LNCAP (cell line): Measurements from ENCODE around the gene EXOSC3.

Source experiments
- TF ChIP-seq, protein P1 (sequence below): fragments of 450-650 bp; IDR thresholded peaks from 2 replicates; pipeline ENCODE4 v1.5.1; 2017; ENCODE audit warnings: mild to moderate bottlenecking

EXOSC3 gene

DNA sequence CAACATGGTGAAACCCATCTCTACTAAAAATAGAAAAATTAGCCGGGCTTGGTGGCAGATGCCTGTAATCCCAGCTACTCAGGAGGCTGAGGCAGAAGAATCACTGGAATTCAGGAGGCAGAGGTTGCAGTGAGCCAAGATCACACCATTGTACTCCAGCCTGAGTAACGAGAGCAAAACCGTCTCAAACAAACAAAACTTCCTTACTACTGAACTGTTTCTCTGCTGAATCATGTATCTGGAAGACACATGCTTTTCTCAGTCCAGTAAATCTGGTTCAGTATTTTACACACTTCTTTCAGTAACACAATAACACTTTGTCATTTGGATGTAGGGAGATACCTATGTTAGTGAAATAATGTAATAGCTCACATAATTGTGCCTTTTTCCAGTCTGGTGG, 23.4 kb downstream of the EXOSC3 start:
- TF ChIP-seq, protein P1, sequence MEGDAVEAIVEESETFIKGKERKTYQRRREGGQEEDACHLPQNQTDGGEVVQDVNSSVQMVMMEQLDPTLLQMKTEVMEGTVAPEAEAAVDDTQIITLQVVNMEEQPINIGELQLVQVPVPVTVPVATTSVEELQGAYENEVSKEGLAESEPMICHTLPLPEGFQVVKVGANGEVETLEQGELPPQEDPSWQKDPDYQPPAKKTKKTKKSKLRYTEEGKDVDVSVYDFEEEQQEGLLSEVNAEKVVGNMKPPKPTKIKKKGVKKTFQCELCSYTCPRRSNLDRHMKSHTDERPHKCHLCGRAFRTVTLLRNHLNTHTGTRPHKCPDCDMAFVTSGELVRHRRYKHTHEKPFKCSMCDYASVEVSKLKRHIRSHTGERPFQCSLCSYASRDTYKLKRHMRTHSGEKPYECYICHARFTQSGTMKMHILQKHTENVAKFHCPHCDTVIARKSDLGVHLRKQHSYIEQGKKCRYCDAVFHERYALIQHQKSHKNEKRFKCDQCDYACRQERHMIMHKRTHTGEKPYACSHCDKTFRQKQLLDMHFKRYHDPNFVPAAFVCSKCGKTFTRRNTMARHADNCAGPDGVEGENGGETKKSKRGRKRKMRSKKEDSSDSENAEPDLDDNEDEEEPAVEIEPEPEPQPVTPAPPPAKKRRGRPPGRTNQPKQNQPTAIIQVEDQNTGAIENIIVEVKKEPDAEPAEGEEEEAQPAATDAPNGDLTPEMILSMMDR = no peak

DNA sequence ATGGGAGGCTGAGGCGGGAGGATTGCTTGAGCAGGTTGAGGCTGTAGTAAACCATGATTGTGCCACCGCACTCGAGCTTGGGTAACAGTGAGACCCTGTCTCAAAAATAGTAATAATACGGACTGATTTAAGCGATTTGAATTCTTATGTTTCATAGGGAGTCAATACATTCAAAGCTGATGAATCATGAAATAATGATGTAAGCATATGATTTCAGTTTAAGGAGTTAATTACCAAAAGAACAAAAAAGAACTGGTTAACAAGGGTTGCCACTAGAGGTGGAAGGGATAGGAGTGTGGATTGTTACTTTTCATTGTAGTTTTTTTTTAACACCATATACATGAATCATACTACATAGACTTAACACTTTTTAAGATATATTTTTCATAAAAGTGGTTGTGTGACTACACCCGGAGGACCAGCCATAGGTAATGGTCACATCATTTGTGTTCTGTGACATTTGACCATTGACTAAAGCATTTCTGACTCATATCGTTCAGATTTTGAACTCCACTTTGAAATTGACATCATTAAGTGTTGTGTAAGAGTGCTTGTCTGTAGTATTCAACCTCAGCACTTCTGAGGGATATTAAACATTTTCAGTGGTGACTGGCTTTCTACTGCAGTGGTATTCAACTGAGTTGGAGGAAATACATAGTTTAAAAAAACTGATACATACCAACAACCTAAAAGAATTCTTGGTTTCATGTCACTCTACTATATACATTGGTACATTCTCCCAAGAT, 24.3 kb downstream of the EXOSC3 start:
- TF ChIP-seq, protein P1 = no peak

DNA sequence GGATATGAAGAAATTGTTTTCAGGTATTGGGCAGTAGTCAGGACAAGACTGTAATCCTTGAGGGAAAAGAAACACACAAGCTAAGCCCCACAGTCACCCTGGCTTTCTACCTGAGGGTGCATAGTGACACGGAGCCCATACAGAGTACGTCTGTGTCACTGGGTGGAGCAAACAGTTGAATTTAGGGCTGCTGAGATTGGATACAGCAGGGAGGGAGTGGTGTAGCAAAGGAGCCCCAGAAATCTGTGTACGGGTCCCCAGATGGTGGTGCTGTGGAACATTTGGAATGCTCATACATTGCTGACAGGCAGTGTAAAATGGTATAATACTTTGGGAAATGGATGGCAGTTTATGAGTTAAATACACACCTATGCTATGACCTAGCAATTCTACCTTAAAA, 26.1 kb downstream of the EXOSC3 start:
- TF ChIP-seq, protein P1 = no peak

DNA sequence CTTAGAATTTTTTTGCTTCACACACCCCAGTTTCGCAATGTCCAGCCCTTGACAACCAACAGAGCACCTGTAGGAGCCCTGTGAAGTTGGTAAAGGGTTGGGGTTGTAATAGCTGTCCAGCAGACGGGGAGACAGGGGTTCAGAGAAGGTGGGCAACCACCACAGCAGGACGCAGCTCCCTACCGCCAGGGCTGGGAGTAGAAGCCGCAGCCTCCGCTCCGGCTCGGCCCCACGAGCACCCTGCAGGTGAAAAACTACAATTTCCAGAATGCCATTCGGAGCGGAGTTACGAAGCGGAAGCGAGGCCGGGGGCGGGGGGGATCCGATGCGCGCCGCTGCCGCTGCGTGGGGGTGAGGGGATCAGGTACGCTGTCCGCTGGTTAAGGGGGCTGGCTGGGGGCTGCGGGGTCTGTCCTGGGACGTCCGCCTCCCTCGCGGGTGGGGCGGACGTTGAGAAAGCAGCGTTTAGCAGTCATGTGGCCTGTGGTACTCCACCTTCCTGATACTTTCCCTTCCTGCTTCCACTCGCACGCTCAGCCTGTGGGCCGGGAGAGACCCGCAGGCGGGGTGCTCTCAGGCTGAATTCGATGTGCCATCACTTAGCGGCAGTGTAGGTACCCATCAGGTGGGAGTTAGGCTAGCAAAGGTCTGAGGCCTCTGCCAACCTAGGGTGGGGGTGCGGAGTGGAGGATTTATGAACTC, 31.2 kb downstream of the EXOSC3 start, which contains the start of gene TRMT10B:
TRMT10B (plus strand) TSS at position 317 of the 702 bp plus-strand sequence. CDS start 8,127 bp downstream, outside the sequence.
- TF ChIP-seq, protein P1 = no peak

DNA sequence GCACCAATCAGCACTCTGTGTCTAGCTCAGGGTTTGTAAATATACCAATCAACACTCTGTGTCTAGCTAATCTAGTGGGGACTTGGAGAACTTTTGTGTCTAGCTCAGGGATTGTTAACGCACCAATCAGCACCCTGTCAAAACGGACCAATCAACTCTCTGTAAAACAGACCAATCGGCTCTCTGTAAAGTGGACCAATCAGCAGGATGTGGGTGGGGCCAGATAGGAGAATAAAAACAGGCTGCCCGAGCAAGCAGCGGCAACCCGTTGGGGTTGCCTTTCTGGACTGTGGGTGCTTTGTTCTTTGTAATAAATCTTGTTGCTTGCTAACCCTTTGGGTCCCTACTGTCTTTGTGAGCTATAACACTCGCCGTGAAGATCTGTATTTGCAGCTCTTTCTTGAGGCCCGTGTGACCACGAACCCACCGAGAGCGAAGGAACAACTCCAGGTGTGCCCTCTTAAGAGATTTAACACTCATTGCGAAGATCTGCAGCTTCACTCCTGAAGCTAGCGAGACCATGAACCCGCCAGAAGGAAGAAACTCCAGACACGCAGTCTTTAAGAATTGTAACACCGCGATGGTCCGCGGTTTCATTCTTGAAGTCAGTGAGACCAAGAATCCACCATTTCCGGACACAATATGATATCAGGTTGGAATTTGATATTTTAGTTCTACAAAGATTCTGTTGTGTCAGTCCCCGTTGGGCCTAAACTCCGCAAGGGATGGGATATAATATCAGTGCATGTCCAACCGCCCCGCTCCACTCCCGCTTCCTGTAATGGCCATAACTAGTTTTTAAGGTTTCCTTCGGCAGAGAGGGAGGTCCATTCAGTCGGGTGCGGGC, 32.0 kb downstream of the EXOSC3 start:
- TF ChIP-seq, protein P1 = no peak

DNA sequence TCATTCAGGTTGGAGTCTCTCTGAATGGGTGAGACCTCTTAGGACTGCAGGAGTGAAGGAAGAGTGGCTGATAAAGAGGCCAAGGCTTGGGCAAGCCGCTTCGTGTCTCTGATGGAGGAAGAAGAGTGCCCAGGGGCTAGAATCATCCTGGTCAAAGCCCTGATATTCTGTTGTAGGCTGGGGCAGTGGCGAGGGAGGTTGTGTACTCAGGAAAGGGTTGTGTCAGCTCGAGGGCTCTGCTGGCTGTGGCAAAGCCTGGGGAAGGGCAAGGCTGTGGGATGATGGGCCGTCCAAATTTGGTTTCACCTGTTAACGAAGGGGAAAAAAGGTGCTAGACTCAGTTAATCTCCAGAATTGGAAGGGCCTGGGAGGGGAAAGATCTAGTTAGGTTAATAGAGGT, 33.7 kb downstream of the EXOSC3 start:
- TF ChIP-seq, protein P1 = no peak

DNA sequence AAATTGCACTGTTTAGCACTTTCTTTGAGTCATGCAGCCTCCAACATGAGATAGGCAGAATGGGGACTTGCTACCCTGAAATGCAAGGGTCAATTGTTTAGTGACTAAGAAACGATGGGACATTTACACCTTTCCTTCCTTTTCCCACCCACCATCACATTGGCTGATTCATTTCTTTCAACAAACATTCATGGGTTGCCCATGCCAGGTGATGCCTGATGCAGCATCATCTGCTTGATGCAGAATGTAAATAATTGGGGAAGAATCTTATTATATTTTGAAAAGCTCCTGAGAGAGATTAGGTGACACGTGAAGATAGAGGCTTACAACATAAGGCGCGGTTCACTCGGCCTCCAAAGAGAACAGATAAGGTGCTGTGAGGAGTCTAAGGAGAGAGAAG, 35.7 kb downstream of the EXOSC3 start:
- TF ChIP-seq, protein P1 = no peak
